ENCODE measurements around the gene PPT2.
A peak's percentile ranks its signal among the peaks of the same experiment; 100 is the strongest.

Gene PPT2

GRCh38 chr6:32151863-32152768, 1.8 kb upstream of the PPT2 start, which contains the start of gene PRRT1:
Gene PRRT1, minus strand, starts transcription at chr6:32151939. Its CDS starts 112 bp downstream, at chr6:32151827.
- no peak for DNase-seq (ENCODE audit: low read depth in 2 of 2)

DNA sequence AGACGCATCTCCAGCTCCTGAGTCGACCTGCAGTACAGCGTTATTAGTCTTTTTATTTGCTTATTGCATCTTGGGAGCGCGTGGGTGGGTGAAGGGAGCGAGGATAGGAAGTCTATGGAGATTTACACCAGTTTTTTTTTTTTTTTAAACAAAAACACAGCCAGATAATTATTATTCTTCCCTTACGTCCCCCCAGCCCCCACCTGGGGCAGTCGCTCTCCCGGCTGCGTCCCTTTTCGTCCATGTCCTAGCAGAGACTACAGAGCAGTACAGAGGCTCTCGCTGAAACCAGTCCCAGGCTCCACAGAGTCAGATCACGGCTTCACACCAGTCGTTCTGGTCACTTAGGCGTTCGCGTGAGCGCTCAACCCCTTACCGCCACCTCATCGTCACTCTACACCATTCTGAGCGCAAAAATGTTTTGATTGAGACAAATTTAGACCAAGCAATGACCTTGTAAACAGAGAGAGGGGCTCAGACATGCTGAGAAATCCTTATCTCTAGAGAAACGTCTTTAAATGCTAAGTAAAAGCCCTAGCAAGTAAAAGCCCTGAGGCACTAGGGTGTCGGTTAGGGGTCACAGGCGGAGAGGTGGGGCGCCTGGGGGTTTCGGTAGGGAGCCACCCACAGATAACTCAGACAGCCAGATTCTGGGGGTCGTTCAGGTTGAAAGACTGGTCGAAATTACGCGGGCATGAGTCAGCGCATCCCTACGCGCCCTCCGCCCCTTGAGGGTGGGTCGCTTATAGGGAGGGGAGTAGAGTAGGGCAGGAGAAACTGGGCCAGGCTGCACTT, 975 bp upstream of the PPT2 start:
- no peak for DNase-seq (ENCODE audit: low read depth in 2 of 2)

GRCh38 chr6:32154514-32155161, 697 bp downstream of the PPT2 start:
- no peak for DNase-seq (ENCODE audit: low read depth in 2 of 2)

- no peak for DNase-seq (ENCODE audit: low read depth in 2 of 2)
Measured at GRCh38 chr6:32156891-32157290, 3.0 kb downstream of the PPT2 start.

- DNase-seq (ENCODE audit: low read depth in 2 of 2), result no peak
Measured at GRCh38 chr6:32158052-32158451, 4.1 kb downstream of the PPT2 start.

DNA sequence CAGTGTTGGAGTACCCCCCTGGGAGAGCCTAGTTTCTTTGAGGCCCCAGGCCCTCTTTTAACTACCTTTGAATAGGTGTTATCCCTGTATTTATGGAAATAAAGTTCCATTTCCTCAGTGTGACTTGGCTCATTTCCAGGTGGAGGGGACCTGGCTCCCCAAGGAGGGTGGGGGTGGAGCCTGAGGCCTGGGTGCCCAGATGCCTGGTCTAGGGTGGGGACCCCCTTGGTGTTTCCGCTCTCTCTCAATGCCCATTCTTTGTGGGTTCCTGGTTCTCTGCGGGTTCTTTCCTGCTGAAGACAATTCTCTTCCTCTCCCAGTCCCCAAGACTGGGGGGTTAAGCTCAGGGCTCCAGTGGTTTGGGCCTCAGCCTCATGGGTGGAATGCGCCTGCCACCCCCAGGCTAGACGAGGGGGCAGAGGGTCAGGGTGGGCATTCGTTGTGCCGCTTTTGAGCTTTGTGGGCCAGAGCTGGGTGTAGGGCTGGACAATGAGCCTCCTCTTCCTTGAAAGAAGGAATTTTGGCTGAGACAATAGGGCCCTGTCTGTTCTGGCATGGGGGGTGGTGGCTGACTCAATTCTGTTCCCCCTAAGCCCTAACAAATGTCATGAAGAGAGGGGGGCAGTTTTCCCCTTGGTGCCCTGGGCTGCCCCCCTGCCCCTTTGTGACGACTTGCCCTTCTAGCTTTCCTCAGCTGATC, 9.8 kb downstream of the PPT2 start:
- DNase-seq (ENCODE audit: low read depth in 2 of 2), result no peak

GRCh38 chr6:32164295-32164694, 10.4 kb downstream of the PPT2 start, which contains the start of gene EGFL8:
Gene EGFL8, plus strand, starts transcription at chr6:32164595. Its CDS starts 1,571 bp downstream, at chr6:32166166.
- no peak for DNase-seq (ENCODE audit: low read depth in 2 of 2)

GRCh38 chr6:32166411-32167061, 12.6 kb downstream of the PPT2 start:
- DNase-seq (ENCODE audit: low read depth in 2 of 2), result no peak

GRCh38 chr6:32167154-32167760, 13.3 kb downstream of the PPT2 start:
- no peak for DNase-seq (ENCODE audit: low read depth in 2 of 2)

GRCh38 chr6:32167761-32168262, 13.9 kb downstream of the PPT2 start:
- DNase-seq (ENCODE audit: low read depth in 2 of 2), result no peak

- no peak for DNase-seq (ENCODE audit: low read depth in 2 of 2)
Measured at GRCh38 chr6:32168350-32168749, 14.4 kb downstream of the PPT2 start.

DNA sequence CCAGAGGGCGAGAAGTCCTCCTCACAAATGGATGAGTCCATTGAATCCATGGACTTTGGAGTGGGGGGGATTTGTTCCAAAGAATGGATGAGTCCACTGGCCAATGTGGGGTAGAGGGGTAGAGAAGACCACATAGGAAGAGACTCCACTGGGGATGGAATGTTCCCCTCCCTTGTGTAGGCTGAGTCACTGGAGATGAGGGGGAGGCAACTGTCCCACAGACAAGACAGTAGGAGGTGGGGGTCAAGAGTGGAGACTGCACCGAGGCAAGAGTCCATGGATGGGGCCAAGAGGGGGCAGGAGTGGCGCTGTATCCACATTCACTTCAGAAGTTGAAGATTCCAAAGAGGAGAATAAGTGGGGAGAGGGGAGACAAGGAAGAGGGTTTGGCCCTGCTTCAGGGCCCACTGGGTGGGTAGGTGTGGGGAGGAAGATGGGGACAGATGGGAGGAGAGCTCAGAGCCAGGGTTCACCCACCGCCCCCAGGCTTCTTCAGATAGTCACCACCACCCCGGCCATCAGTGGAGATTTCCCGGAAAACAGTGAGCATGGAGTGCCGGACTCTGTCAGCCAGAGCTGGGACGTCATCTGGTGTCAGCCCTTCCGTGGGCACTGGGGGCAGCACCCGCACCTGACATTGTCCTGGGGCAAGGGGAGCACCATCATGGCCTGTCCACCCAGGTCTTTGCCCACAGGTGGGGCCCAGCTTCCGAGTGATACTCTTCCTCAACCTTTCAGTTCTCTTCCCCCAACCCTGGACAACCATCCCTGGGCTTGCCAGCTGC, 15.1 kb downstream of the PPT2 start:
- DNase-seq (ENCODE audit: low read depth in 2 of 2), result no peak

GRCh38 chr6:32170294-32170693, 16.4 kb downstream of the PPT2 start:
- DNase-seq (ENCODE audit: low read depth in 2 of 2), result no peak

DNA sequence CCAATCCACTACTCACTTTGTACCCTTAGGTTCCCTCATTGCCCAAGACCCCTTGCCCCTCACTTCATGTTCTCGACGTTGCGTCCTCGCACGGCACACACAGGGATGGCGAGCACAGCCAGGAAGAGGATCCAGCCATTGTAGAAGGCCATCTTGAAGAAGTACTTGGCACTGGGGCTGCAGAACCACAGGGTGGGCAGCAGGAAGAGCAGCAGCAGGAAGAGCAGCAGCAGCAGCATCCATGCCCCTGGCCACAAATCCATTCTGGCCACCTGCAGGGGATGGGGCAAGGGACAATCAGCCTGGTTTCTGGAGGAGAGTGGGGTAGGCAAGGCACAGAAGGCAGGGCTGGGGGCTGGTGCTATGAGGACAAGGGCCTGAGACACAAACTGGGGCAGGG, 17.3 kb downstream of the PPT2 start:
- DNase-seq (ENCODE audit: low read depth in 2 of 2), result no peak

DNA sequence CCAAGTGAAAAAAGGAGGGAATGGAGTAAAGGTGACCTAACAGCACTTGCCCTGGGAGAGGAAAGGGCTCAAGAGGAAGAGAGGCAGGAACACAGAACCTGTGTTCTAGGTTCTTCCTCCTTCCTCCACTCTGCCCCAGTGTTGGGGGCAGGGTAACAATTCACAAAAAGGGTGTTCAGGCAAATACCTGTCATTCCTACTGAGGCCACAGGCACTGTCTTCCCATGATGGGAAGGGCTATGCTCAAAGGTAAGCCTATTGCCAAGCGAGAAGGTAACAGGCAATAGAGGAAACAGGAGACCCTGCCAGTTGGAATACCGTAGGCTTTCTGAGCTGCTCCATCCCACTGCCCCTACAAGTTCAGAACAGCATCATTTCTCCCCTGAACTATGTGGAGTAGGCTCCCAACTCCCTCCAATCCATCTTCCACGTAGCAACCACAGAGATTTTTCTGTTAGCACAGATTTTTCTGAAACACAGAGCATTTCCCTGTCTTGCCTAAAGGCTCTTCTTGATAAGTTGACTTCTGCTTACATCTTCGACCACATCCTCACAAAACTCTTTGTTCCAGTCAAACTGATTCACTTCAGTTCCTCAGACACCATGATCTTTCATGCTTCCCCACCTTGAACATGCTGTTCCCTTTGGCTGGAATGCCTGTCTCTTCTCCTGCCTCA, 19.2 kb downstream of the PPT2 start:
- no peak for DNase-seq (ENCODE audit: low read depth in 2 of 2)

GRCh38 chr6:32174416-32174815, 20.5 kb downstream of the PPT2 start:
- no peak for DNase-seq (ENCODE audit: low read depth in 2 of 2)

GRCh38 chr6:32175322-32175710, 21.4 kb downstream of the PPT2 start:
- no peak for DNase-seq (ENCODE audit: low read depth in 2 of 2)

DNA sequence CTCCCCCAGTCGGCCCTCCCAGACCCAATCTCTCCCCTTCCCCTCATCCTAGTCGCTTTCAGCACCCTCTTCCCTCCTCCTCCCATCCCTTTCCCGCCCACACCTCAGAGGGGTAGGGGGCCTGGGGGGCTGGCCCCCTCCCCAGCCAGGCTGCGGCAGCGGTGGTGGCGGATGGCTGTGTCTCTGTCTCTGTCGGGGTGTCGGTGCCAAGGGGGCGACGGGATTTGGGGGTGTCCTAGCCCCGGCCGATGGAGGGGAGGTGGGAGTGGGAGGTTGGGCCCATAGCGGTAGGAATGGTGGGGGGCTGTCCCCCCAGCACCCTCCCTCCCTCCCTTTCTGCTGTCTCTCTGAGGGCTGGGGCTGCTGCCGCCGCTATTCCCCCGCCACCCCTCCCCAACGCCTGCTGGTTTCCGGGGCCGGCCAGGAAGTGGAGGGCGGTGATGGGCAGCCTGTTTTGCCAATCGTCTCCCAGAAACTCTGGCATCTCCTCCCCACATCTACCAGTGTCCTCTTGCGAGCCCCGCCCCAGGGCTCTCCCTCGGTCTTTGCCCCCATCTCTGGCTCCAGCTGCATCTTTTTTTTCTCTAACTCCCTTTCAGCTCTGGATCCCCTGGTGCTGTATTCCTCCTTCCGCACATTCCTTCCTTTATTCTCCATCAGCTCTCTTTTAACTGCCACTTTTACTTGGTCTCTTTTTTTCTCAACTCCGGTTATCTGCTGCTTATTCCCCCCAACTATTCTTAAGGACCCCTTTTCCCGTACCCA, 22.0 kb downstream of the PPT2 start, which contains the start of gene AGPAT1:
Gene AGPAT1, minus strand, starts transcription at position 374 of the 765 bp plus-strand sequence. CDS start 4,588 bp downstream, outside the sequence.
- DNase-seq (ENCODE audit: low read depth in 2 of 2), result peak; percentile 96
